Activated CD8-positive, alpha-beta memory T cell treated with anti-CD3 and anti-CD28 coated beads, Interleukin-2, amount 50 U/mL, for 48 hours (primary cell): ENCODE results near the gene SHISAL1.

Experiments used
- DNase-seq: peaks from one replicate; pipeline ENCODE4 v3.0.0-alpha.2; 2020

SHISAL1 gene

DNA sequence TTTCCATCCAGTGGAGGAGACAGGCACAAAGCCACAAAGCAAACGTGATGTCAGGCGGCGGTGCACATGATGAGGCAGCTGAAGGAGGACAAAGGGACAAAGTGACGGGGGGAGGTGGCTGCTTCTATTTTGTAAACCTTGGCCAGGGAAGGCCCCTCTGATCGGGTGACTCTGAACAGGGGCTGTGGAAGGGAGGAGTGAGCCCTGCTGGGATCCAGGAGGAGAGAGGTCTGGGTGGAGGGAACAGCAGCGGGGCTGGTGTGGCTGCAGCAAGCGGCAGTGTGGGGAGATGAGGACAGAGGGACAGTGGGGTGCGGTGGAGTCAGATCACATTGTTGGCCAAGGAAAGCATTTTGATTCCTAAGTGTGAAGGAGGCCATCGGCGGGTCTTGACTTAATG lies 36.7 kb downstream of the SHISAL1 start:
- no peak for DNase-seq

DNA sequence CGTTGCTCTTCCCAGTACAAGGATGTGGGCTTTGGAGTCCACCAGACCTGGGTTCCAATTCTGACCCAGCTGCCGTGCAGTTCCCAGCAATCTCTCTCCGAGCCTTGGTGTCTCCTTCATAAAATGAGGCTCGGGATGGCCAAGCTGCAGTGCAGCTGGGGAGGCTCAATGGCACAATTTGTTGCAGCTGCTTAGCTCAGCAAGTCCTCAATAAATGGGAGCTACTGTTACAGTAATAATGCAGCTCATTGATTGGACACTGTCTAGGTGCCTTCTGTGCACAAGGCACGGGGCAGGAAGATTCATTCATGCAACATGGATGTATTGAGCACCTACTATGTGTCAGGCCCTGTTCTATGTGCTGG lies 37.1 kb downstream of the SHISAL1 start:
- DNase-seq: no peak

DNA sequence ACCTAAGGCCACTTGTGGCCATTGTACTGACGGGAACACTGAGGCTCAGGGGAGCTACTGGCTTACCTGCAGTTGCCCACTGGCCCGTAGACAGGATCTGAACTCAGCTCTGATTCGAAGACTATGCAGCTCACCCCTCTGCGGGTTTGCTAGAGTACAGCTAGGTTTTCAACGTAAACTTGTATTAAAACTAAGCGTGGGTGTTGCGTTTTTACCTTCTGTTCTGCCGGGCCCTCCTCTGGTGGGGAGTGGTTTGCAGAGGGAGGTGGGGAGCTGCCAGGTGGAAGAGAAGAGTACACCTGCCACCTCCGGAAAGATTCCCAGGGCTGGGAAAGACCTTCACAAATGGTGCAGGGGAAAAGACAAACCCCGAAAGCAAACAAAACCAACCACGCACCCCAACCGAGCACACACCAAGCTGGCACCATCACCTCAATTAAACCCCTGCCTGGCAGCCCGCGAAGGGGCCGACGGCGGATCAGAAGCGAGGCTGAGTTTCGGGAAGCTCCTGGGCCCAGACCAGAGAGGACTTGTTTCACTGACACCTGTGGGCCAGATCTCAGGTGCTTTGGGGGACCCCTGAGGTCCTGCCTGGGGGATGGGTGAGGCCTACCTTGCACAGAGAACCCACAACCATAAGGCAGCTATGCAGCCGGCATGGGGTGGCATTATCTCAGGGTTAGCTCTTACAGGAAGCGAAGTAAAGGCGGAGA lies 37.7 kb downstream of the SHISAL1 start:
- no peak for DNase-seq

DNA sequence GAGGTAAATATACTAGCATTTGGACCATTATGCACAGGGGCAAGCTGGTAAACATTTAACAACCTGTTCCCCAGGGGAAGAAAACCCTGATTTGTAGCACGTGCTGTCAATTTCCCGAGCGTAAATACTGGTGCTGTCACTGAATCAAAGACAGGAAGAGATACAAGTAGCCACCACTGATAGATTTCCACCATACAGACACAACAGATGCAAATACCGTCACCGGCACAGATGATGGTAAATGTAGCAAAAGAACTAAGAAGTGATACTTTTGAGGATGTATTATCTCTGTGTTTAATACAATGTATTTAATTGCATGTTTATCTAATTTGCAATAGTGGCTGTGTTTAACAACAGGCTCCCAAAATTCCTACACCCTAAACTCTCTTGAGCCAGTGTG lies 39.6 kb downstream of the SHISAL1 start:
- DNase-seq: no peak

DNA sequence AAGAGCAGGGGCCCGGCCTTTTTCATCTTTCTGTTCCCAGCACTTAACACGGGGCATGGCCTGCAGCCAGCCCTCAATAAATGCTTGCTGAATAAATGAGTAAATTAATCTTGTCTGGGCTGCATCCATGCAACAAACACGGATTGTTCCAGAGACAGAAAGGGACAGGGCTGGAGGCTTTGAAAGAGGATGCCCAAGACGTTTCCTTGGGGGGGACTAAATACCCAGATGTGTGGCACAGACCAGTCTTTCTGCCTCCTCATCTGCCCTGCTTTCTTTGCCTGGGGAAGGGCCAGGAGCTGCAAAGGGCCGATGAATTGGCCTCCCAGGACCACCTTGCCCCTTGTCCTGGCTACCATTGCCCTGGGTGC lies 40.4 kb downstream of the SHISAL1 start:
- DNase-seq: no peak

DNA sequence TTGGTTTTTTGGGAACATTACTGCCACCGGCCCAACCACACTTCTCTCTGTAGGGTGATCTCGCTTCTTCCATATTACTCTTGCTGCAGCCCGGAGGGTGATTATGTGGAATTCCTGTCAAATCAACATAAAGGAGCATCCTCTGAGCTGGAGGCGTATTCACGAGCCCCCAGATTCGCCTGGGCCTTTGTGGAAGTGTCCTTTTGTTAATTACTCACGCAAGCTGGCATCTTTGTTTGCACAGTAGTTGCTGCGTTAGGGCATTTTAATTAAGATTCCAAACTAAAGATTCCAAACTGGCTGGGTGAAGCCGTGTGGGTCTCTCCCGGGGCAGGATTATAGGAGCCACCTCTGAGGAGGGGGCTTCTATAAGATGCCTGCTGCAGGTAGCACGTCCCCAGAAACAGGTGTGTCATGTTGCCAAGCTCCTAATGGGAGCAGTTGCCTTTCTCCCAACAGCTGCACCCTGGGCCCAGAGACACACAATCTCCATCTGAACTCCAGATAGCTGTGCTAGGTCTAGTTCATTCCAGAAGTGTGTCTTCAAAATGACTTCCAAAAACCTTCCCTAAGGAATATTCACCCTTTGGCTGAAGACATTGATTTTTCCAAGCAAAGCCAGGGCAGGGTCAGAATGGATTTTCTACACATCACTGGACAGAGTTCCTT lies 40.9 kb downstream of the SHISAL1 start:
- no peak for DNase-seq

DNA sequence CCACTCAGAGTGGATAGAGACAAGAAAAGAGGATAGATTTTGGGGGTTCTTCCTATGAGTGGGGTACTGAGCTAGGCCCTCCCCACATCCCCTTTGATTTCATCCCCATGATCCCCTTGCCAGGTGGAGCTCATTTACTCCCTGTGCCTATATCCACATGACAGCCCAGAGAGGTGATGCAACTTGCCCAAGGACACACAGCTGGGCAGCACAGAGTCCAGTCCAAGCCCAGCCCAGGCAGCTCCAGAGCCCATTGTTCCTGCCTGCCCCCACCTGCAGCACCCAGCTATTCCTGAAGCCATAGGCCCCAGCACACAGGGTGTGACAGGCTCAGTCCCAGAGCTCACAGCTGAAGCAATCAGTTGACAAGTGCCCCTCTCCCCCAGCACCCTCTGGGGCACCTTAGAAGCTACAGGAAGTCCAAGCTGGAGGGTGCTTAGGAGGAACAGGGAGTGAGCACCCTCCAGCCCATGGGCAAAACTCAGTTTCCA lies 41.7 kb downstream of the SHISAL1 start:
- DNase-seq: no peak

DNA sequence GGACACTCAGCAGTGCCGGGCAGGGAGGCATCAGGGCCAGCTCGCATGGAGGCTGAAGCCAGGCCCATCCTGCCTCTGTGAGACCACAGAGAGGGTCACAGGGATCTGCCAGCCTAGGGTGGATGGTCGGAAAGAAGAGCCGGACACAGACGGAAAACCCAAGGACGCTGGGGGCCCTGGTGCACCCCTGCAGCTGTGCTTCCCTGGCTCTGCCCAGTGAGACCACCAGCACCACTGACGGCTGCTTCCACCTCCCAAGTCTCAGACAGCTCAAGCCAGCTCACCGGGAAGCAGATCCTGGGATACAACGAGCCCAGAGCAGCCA lies 42.2 kb downstream of the SHISAL1 start:
- DNase-seq: no peak

DNA sequence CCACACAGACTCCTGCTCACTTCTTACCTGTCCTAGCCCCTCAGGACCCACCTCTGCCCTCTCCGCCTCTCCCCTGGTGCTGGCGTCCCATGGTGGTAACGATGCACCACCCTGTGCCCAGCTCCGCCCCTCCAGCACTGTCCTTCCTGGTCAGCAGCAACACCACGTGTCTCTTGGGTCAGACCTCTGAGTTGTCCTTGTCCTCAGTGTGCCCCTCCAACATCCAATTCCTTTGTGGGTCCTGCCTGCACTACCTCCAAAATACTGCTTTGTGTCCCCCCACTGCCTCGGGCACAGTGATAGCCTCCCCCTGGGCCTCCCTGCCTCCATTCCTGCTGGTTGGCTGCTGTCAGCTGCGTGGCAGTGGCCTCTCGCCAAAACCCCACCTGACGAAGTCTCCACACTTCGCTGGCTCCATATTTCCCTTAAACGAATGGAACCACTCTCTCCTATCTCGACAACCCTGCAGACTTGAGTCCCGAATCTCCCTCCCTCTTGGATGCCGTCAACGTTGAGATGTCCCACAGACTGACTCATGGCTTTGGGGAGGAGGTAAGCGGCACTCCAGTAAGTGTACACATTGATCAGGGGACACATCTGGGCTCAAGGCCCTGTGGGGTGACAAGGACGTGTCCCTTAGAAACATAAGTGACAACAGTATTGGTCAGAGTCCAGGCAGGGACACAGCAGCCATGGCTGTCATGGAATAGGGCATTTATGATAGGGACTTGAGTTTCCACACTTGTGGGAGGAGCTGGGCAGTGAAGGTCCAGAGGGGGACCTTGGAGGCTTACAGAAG lies 42.8 kb downstream of the SHISAL1 start:
- DNase-seq: no peak

DNA sequence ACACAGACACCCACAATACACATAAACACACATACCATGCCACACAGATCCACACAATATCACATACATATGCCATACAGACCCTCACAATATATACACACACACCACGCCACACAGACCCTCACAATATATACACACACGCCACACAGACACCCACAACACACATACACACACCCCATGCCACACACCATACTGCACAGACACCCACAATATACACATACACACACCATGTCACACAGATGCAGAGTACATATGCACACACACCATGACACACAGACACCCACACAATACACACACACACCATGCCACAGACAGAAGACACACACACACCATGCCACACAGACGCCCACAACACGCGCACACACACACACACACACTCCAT lies 43.6 kb downstream of the SHISAL1 start:
- DNase-seq: no peak

DNA sequence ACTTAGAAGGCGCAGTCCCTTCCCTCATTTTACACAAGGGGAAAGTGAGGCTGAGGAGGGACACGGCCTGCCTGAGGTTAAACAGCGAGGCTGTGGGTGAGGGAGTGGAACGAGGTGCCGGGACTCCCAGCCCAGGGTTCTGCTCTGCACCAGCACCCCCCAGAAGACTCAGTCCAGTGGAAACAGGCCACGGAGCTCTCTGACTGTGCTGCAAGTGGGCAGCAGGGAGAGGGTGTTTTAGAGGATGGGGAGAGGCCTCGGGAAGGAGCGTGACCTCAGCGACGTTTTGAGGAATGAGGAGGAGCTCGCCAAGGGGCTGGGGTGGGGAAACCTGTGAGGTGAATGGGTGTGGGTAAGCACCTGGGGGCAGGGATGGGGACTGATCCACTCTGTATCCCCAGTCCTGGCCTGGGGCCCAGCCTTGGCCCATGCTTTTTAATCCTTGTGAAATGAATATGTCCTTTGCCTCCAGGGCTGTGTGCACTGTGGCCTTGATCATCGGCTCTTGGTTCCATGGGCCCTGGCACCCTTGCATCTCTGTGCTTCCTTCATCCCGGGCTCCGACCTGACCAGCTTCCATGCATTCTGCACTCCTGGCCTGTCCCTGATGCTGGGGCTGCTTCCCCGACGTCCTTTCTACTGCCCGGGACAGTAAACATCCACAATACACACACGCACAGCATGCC lies 44.2 kb downstream of the SHISAL1 start:
- DNase-seq: no peak

DNA sequence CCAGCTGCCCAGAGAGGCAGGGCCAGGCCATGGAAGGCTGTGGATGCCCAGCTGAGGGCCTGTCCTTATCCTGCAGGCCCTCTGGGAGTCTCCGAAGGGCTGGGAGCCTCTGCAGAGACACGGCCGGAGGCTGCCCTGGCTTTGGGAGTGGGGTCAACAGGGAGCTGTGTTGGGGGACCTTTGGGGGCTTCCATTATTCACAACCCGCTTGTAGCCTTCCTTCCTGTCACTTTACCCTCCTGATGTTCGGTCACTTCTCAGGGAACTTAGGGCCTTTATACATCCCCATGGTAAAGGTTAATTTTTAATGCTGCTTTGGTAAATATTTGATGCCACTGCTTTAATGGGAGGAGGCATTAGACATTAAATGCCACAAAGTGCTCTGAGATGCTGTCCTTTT lies 44.9 kb downstream of the SHISAL1 start:
- no peak for DNase-seq

DNA sequence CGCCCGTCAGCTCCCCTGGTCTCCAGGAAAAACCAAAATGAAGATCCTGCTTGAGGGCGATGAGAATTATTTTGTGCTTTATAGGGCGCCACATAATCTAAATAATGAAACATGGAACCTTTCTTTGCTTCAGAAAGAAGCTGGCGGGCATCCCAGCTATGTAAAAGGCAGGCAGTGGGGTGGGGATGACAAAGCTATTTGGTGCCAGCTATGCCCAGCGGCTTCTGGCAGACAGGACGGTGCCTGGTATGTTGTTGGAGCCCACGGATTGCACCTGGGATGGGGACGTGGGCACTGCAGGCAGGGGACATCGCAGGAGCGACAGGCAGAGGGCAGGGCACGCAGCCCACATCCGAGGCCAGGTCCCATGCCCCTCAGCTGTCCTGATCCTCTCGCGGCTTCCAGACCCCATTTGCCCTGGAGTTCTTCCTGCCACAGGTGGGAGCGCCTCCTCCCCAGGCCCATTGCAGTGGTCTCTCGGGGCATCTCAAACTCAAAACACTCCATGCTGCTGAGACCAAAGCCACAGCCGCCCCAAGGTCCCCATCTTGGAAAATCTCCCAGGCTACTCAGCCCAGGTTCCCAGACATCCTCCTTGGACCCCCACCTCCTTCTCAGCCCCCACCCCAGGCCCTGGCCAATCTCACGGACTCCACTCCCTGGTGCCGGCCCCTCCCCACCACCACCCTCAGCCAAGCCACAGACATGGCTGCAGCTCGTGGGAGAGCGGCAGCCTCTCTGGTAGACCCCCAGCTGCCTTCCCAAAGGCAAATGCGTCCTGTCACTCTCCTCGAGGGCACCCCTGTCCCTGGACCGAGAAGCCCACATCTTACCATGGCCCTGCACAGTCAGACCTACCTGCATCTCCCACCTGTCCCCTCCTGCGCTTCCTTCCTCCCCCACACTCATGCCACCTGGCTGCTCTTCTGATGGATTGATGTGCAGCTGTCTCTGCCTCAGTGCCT lies 45.7 kb downstream of the SHISAL1 start:
- DNase-seq: no peak

DNA sequence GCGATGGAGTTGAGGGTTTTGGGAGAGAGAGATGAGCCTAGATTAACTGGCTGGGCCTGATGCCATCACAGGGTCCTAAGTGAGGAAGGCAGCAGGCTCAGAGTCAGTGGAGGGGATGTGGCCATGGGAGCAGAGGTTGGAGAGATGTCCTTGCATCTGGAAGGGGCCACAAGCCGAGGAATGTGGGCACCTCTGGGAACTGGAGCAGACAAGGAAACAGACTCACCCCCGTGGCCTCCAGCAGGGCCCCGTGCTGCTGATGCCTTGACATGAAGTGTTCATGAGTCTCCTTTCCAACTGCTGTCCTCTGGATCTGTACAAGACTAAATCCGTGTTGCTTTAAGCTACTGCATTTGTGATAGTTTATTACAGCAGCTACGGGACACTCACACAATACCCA lies 49.2 kb downstream of the SHISAL1 start:
- no peak for DNase-seq

DNA sequence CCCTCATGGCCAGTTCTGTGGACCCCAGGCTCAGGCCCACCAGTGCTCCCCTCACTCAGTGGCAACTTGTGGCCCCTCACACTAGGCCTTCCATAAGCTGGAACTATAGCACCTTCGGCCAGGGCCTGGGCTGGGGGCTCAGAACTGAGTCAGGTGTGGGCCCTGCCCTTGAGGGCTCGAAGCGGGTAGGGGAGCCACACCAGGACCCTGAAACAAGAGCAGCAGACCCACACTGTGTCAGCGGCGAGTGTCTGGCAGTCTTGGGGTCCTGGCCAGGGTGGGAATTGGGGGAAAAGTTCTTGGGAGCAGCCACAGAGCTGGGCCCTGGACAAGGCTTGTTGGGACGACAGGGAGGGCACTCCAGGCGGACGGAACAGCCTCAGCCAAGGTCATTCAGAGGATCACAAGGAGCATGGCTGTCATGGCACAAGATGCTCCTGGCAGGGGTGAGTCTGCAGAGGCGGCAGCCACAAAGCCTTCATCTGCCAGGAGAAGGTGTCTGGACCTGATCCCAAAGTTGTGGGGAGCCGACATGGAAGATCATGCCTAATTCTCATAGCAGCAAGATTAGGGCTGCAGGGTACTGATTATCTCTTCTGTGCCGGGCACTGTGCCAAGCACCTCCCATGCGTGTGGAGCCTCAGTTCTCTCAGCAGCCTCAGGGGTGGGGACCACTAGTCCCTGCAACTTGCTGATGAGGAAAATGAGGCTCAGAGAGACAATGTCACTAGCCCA lies 50.7 kb downstream of the SHISAL1 start:
- no peak for DNase-seq

DNA sequence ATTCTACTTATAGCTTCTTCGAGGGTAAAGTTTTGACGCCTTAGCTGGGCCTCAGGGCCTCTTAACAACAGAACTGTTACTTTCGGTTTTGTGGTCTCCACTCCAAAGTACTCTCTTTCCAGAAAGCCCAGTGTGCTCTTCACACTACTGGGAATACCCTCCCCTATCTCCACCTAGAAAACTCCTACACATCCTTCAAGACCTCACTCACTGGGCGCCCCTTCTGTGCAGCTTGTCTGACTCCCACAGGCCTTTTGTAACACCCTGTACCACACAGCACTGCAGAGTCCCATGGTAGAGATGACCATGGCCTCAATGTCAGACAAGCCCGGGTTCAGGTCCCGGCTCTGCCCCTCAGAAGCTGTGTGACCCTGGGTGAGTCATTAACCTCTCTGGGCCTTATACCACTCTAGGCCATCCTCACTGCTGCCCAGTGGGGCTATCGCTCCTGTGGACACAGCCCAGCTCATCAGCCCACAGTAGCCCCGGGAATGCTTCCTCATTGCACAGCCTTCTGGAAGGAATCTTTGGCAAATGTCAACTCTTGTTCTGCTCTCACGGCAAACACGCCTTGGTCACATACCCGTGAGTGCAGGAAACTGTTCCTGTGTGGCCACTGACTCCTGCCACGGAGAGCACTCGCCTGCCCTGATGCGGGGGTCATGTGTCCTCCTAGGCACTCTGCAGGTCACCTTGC lies 51.4 kb downstream of the SHISAL1 start:
- no peak for DNase-seq

DNA sequence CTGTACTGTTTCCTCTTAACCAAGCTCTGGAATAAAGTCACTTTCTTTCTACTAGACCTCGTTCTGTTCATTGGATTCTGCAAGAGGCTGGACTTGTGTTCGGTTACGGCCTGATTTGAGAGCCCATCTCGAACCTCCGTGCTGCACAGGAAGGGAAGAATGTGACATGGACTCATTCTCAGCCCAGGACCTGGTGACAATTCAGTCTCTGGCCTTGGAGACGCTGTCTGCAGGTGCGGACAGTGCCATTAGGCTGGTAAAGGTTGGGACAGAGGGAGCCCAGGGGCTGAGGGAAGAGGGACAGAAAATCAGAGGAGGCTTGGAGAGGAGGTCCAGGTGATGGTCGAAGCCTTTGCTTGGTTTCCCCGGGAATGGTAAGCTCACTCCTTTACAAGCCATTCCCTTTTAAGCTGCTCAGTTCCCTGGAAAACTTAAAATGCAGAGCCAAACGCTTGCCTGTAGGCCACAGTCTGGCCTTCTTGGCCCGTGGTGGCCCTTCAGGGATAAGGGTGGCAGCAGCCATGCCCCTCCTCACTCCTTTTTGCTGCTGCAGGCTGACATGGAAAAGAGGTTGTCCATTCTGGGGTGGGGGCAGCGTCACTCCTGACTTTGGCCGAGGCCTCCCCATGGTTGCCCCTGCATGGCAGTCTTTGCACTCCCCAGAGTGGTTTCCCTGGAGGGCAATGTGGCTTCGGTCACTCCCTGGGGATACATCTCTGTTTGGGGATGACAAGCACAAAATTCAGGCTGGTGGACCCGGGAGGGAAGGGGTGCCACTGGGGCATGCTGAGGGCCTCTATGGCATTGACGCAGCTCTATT lies 52.3 kb downstream of the SHISAL1 start:
- peak; percentile 28 for DNase-seq

DNA sequence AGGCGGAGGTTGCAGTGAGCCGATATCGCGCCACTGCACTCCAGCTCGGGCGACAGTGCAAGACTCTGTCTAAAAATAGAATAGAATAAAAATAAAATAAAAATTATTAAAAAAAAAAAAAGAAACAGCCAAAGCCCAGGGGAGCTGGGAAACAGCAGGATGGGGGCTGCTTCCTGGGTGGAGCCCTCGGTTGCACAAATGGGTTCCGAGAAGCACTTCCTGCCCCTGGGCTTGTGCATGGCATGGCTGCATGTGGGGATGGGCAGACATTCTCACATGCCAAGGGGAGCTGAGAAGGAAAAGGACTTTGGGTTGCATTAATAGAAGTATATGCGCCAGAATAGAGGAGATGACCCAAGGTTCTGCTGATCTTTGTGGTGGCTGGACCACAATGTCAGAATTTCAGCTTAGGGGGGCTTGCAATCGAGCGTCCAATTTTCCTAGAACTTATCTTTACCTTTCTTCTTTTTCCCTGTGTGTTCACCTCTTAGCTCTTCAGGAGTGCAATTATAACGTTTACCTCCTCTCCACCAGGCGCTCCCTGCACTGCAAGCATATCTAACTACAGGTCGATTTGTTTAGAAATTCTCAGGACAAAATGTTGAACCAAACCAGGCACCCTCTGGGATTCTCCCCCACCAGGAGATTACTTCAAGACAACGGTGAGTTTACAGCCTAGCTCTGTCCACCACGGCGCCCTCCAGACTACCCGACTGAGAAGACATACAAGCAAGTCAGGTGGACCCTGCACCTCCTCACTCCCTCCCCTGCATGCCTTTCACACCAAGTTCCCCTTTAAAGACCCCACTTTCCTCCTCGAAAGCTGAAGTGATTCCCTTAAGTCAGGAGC lies 53.2 kb downstream of the SHISAL1 start:
- peak; percentile 36 for DNase-seq
